GM06990 (cell line): ENCODE results near the gene SETD6.

ENCODE experiments used
- DNase-seq: peaks from one replicate; pipeline ENCODE4 v3.0.0-alpha.2; 2011; ENCODE audit not compliant: insufficient read length; ENCODE audit errors: extremely low read depth
- H3K27me3 ChIP-seq: replicated peaks from 2 replicates; pipeline ENCODE4 v1.6.0; 2011; ENCODE audit warnings: low read length; ENCODE audit not compliant: control insufficient read depth, insufficient read depth
- H3K36me3 ChIP-seq: 2 replicates; pipeline ENCODE4 v1.5.1; 2011; ENCODE audit warnings: low read length; ENCODE audit not compliant: control insufficient read depth, insufficient read depth
- H3K4me3 ChIP-seq: replicated peaks from 2 replicates; pipeline ENCODE4 v1.5.1; 2011; ENCODE audit warnings: low read depth, mild to moderate bottlenecking, control low read depth, low read length
- TF ChIP-seq, protein P1 (sequence below): IDR thresholded peaks from 2 replicates; pipeline ENCODE4 v1.5.1; 2011; ENCODE audit warnings: low read length, control low read depth, mild to moderate bottlenecking, inconsistent platforms; ENCODE audit not compliant: insufficient read depth, poor library complexity, severe bottlenecking

SETD6 gene

DNA sequence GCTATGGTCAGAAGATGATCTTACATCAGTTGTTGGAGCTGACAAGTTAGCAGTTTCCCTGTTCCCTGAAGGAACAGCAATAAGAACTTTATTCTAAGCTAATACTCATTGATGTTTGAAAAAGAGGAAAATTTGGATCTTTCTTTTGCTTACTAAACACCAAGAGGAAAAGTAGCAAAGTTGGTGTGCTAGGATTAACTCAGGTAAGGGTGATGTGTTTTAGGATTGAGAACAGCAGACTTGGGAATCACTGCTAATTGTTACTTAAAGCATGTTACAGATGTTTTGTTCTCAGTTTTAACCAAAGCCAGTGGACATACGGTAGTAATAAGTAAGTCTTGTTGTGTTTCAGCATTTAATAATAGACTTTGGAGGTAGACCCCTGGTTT, 3.7 kb downstream of the SETD6 start:
- DNase-seq: no peak
- Histone ChIP-seq H3K36me3 (peaks cover 11% of the 10 kb centered on the region), H3K4me3 (peak overlapping the region; percentile 5; the same call in 1 of the 2 replicates), H3K27me3 (no peaks in the 10 kb centered on the region)
- TF ChIP-seq, protein P1, sequence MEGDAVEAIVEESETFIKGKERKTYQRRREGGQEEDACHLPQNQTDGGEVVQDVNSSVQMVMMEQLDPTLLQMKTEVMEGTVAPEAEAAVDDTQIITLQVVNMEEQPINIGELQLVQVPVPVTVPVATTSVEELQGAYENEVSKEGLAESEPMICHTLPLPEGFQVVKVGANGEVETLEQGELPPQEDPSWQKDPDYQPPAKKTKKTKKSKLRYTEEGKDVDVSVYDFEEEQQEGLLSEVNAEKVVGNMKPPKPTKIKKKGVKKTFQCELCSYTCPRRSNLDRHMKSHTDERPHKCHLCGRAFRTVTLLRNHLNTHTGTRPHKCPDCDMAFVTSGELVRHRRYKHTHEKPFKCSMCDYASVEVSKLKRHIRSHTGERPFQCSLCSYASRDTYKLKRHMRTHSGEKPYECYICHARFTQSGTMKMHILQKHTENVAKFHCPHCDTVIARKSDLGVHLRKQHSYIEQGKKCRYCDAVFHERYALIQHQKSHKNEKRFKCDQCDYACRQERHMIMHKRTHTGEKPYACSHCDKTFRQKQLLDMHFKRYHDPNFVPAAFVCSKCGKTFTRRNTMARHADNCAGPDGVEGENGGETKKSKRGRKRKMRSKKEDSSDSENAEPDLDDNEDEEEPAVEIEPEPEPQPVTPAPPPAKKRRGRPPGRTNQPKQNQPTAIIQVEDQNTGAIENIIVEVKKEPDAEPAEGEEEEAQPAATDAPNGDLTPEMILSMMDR: no peak

DNA sequence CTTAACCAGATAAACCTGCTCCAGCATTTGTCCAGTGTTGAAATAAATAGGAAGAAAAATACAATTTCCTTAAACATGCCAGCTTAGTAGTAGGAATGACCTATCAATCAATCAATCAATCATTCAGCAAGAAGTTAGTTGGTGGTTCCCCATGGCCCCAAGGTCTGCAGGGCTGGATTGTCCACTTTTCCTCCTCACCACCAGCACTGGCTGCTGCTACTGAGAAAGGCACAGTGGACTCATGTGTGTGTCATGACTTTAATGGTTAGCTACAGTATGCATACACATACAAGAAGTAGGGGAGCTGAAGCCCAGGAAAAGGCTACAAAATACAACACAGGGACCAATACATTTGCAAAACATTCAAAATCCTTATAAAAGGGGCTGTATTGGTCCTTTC, 4.4 kb downstream of the SETD6 start:
- DNase-seq: no peak
- Histone ChIP-seq H3K27me3 (no peaks in the 10 kb centered on the region), H3K36me3 (peaks cover 11% of the 10 kb centered on the region), H3K4me3 (no peak overlapping the region)
- TF ChIP-seq, protein P1: no peak

GRCh38 chr16:58530179-58530578, 14.9 kb downstream of the SETD6 start:
- TF ChIP-seq, protein P1: no peak
- peaks cover 29% of the 10 kb centered on the region for H3K36me3 ChIP-seq
- no peak for DNase-seq

GRCh38 chr16:58532414-58532813, 17.1 kb downstream of the SETD6 start:
- DNase-seq: no peak
- Histone ChIP-seq H3K36me3 (peaks cover 27% of the 10 kb centered on the region), H3K27me3 (no peaks in the 10 kb centered on the region), H3K4me3 (no peak overlapping the region)
- TF ChIP-seq, protein P1: no peak

More at GRCh38 chr16:58530179-58530578, 14.9 kb downstream of the SETD6 start:
- Histone ChIP-seq H3K4me3 (no peak overlapping the region), H3K27me3 (no peaks in the 10 kb centered on the region)

DNA sequence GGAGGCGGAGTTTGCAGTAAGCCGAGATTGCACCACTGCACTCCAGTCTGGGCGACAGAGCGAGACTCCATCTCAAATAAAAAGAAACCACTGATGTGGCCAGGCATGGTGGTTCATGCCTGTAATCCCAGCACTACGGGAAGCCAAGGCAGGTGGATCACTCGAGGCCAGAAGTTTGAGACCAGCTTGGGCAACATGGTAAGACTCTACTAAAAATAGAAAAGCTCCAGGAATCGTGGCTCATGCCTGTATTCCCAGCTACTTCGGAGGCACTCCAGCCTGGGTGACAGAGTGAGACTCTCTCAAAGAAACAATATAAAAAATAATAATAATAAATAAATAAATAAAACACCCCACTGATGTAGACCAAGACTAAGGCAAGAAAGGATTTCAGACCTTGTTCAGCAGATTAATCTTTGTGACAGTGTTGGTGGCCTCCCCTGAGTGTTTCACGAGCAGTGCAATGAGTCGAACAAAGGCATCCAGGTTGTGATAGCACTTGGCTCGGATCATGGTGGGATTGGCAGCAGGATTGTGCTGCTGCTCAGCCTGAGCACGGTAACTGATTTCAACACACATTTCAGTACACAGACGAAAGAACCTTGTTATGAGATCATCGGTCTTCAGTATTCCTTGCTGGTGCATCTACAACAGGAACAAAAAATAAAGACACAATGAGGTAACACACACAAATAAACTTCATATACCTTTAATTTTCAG, 18.6 kb downstream of the SETD6 start:
- DNase-seq: no peak
- TF ChIP-seq, protein P1: no peak
- H3K27me3 ChIP-seq: no peaks in the 10 kb centered on the region
- no peak overlapping the region for H3K4me3 ChIP-seq
- H3K36me3 ChIP-seq: peaks cover 32% of the 10 kb centered on the region
